Hematopoietic multipotent progenitor cell treated with erythropoietin and hydrocortisone succinate and interleukin-3 and kit ligand, for 4 days (in vitro differentiated cells): ENCODE results near the gene GALNT17.
"Not testable (repeated sequence)": the region's sequence is repeated elsewhere in the genome, so short reads cannot be mapped to it uniquely, and the experiment has no call there.

Source experiments
- DNase-seq: peaks from one replicate; pipeline ENCODE4 v3.0.0-alpha.2; 2015

The GALNT17 gene

DNA sequence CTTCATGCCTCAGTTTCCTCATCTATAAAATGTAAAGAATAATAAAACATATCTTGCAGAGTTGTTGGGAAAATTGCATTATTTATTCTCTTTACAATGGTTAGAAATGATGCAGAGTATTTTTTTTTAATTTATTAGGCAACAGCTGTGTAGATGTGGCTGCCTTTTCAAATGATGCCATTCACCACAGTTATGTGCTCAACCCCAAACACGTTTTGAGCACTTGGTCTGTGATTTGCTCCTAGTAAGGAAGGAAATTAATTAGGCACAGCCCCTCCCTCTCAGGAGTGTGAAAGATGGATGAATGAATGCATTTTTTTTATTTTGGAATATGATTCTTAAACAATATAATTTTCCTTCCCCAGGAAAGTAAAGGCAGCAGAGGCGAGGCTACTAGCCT, 575.1 kb downstream of the GALNT17 start:
- DNase-seq, result no peak

DNA sequence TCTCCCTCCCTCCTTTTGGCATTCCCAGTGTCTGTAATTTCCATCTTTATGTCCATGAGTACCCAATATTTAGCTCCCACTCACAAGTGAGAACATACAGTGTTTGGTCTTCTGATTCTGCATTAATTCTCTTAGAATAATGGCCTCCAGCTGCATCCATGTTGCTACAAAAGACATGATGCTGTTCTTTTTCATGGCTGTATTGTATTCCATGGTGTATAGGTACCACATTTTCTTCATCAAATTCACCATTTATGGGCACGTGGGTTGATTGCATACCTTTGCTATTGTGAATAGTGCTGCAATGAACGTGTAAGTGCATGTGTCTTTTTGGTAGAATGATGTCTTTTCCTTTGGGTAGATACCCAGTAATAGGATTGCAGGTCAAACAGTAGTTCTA, 576.8 kb downstream of the GALNT17 start:
- DNase-seq, result no peak

DNA sequence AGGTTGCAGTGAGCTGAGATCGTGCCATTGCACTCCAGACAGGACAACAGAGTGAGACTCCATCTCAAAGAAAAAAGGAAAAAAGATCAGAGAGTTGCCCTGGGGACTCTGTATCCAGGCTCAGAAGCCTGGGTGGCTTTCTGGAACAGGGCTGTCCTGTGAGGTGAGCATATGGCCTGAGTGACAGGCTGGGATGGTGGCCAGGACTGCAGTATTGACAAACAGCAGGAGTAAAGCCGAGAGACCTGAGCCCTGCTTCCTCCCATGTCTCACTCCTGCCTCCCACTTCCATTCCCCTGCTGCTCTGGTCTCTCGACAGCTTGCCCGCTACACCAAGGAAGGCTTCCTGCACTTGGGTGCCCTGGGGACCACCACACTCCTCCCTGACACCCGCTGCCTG, 578.5 kb downstream of the GALNT17 start:
- no peak for DNase-seq

DNA sequence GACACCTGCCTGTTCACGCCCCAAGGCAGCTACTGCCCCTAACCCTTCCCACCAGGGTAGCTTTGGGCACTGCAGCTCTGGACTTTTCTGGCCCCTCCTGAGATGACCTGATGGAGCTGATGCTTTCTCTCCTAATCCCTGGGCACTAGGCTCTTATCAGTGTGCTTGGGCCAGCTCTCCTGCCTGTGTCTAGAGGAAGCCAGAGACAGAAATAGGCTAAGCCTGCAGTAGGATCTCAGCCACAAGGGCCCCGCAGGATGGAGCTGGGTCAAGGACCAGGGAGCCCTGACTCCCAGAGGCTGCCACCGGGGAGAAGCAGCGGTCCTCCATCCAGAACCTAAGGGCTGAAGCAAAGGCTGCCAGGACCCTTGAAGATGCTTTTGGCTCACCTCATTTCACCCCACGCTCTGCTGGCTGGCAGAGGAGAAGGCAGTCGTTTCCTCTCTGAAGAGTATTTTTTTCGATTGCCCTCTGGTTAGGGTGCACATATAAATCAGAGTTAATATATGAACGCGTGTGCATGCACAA, 580.8 kb downstream of the GALNT17 start:
- no peak for DNase-seq

DNA sequence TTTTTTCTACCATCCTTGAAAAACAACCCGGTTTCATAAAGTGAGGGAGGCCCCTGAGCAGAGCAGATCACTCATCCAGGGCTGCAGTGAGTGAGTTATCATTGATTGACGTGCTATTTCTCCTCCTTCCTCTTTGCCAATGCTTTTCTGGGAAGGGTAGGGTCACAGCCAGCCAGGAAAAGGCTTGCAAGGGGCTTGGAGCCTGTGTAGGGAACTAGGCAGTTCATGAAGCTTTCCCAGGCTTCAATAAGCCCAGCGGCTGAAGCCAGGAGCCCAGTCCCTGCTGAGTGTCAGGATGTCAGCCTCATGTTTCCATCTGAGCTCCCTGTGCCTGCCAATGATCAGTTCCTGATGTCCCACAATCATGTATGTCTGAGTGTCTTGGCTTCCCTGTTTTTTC, 584.7 kb downstream of the GALNT17 start:
- no peak for DNase-seq

DNA sequence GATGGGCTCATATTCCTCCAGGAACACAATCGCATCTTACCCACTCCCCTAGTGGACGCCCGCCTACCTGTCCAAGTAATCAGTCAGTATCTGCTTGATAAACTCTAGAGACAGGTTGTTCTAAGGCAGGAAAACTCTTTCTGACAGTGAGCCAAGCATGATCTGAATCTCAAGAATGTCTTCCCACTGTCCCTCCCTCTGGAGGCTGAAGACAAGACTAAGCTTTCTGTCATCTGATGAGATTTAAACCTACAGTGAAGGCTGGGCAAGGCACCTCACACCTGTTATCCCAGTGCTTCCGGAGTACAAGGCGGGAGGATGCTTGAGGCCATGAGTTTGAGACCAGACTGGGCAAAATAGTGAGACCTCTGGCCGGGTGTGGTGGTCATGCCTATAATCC, 586.6 kb downstream of the GALNT17 start:
- DNase-seq, result no peak

DNA sequence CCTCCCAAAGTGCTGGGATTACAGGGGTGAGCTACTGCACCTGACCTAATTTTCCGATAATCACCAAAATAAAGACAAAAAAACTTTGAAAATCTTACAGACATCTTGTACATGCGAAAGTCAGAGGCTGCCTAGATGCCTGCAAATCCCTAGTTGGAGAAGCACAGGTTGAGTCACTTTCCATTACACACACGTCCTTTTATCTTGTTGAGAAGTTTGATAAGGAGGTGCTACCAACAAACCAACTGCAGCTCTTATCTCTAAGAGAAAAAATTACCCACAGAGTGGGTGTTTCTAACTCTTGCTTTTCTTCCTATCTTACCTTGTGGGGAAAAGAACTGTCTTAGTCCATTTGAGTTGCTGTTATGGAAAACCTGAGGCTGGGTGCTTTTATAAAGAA, 589.8 kb downstream of the GALNT17 start:
- no peak for DNase-seq

DNA sequence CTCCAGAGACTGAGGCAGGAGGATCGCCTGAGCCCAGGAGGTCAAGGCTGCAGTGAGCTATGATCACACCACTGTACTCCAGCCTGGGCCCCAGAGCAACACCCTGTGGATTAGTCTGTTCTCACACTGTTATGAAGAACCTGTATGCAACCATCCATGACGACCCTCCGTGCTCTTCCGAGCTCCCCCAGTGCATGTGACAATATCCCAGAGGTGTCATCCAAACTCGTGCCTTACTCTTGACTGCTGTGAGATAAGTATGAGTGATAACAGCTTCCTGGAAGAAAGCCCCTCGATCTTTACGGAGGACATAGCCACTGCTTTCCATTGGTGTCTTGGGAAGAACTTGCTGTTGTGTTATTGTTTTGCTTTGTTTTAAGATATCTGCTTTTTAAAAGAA, 591.9 kb downstream of the GALNT17 start:
- DNase-seq, result no peak

DNA sequence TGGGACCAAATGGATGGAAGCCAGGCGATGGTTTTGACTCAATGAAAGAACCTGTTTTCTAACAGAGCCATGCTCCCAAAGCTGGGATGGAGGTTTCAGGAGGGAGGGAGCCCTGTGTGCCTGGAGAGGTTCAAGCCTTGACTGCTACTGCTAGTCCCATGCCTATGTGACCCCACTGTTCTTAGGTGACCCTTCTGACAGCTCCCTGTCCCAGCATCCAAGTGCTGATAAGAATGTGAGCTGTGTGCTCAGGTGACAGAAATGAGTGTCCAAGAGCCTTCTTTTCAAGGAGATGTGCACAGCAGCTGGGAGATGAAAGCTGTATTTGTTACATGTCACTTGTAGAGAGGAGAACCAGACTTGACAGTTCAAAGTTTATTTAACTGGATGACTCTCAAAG, 595.4 kb downstream of the GALNT17 start:
- no peak for DNase-seq

DNA sequence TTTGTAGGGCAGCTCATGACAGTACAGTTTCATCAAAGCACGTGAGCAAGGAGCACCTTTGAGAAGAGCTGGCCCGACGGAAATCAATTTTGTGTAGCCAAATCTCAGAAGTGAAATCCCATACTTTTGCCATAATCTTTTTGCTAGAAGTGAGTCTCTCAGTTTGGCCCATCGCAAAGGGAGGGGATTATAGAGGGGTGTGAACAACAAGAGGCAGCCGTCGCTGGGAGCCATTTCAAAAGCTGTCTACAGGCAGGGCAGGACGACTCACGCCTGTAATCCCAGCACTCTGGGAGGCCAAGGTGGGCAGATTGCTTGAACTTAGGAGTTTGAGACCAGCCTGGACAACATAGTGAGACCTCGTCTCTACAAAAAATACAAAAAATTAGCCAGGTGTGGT, 599.8 kb downstream of the GALNT17 start:
- DNase-seq, result no peak

DNA sequence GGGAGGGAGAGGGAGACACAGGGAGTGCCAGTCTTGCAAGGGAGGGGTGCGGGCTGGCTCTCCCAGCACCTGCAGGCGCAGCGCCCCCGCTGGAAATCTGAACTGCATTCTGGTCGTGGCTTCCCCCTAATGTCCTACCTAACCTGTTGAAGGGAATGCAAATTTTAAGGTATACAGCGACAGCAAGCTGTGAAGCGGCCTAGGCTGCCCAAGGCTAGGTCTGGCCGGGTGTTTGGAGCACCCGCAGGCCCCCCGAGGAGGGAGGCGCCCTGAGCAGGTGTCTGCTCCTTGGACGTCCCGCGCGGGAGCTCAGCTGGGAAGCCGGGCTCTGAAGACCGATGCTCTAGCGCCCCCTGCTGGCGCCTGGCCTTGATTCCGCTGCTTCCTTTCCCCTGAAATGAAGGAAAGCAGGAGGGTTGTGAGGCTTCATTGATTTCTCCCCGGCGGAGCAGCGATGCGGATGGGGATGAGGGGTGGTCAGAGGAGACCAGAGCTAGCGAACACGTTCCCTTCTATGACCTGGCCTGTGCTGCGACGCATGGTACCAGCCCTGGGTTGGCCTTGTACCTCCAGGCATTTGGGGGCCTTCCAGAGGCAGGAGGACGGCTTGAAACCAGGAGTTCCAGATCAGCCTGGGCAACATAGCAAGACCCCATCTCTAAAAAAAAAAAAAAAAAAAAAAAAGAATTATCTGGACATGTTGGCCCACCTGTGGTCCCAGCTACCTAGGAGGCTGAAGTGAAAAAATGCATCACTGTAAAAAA, 601.3 kb downstream of the GALNT17 start:
- DNase-seq, result peak; percentile 86

DNA sequence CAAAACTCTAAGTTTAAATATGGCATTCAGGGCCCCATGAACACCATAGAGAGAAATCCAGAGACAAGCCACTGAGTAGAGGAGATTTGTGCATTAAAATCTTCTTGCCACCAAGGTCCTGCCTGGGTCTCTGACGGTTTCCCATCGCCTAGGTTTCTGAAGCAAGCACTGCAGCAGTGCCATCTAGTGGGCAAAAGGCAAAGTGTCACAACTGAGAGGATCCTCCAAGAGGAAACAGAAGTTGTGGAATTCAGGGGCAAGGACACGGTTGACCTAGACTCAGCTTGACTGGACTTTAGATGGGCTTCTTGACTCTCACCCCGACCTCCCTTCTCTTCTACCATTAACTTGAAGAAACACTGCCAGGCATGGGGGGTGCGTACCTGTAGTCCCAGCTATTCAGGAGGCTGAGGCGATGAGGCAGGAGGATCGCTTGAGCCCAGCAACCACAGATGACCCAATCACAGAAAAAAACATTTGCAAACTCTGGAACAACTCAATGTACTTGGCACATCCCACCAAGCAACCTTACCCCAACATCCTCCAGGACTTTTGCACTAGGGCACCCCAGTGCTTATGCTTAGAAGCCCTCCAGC, 604.1 kb downstream of the GALNT17 start:
- DNase-seq, result peak; percentile 80

DNA sequence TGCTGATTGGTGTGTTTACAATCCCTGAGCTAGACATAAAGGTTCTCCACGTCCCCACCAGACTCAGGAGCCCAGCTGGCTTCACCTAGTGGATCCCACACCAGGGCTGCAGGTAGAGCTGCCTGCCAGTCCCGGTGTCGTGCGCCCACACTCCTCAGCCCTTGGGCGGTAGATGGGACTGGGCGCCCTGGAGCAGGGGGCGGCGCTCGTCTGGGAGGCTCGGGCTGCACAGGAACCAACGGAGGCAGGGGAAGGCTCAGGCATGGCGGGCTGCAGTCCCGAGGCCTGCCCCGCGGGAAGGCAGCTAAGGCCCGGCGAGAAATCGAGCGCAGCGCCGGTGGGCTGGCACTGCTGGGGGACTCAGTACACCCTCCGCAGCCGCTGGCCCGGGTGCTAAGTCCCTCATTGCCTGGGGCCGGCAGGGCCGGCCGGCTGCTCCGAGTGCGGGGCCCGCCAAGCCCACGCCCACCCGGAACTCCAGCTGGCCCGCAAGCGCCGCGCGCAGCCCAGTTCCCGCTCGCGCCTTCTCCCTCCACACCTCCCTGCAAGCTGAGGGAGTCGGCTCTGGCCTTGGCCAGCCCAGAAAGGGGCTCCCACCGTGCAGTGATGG, 606.1 kb downstream of the GALNT17 start:
- not testable (repeated sequence) for DNase-seq

DNA sequence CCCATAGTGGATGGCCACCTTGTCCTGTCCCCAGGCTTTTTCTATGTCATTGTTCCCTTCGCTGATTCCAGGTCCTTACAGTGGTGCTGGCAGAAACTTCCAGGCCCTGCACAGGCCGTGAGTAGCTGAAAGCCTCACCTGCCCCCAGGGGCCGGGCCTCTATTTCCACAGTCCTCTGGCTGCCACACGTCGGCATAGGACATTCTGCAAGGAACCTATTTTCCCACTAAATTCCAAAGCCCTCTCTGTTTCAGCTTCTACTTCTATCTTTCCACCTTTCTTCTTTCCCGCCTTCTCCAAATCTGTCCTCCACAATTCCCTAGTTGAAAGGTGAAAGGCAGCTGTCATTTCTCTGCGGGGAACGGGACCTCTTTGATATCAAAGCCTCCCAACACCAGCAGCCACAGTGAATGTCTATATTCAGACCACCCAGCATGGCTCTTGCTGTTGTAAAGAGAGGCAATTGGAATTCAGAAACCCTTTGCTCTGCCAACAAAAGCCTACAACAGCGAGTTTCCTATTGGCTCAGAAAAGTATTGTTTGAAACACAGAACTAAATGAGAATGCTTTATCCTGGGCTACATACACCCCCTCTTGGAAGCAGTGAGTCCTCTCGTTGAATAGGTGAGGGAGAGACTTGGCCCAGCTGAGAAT, 607.7 kb downstream of the GALNT17 start:
- DNase-seq, result no peak

DNA sequence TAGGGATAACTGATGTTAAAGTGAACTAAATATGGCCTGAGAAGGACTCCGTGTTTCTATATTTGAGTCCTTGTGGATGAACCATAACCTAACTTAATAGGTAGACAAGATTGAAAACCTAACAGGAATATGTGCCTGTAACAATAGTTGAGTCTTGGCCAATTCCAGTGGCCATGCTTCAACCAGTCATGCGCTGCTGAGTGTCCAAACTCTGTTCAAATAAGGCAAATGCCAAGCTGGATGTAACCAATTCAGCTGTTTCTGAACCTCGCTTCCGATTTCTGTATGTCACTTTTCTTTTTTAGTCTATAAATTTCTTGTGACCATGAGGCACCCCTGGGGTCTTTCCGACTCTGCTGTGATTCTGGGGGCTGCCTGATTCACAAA, 608.2 kb downstream of the GALNT17 start:
- DNase-seq, result no peak

DNA sequence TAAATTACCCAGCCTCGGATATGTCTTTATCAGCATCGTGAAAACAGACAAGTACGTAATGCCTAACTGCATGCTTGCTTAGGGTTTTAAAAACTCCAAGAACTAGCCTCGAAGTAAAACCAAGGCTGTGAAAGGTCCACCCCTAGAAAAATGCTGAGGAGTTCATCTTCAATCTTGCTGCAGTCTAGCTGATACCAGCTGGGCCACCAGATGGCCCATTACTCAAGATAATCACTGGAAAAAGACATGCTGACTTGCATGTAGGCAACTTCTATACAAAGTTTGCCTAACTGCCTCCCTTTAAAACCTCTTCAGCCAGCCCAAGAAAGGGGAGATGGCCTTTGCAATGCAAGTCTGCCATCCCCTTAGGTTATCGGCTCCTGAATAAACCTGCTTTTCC, 614.1 kb downstream of the GALNT17 start:
- DNase-seq, result peak; percentile 17

DNA sequence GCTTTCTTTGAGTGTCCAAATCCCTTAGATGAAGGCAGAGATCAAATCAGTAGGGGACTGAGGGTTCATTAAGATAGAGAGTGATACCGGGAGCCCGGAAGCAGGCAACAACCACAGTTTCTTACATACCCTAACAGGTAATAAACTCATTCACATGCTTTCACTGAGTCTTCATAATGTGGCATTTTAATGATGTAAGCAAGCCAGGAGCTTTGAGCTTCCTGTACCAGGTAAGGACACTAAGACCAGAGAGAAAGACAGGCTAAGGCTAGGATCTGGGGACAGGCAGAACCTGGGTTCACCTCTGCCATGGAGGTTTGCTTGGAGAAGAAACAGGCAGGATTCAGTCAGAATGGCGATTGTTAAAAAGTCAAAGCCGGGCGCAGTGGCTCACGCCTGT, 618.3 kb downstream of the GALNT17 start:
- no peak for DNase-seq

DNA sequence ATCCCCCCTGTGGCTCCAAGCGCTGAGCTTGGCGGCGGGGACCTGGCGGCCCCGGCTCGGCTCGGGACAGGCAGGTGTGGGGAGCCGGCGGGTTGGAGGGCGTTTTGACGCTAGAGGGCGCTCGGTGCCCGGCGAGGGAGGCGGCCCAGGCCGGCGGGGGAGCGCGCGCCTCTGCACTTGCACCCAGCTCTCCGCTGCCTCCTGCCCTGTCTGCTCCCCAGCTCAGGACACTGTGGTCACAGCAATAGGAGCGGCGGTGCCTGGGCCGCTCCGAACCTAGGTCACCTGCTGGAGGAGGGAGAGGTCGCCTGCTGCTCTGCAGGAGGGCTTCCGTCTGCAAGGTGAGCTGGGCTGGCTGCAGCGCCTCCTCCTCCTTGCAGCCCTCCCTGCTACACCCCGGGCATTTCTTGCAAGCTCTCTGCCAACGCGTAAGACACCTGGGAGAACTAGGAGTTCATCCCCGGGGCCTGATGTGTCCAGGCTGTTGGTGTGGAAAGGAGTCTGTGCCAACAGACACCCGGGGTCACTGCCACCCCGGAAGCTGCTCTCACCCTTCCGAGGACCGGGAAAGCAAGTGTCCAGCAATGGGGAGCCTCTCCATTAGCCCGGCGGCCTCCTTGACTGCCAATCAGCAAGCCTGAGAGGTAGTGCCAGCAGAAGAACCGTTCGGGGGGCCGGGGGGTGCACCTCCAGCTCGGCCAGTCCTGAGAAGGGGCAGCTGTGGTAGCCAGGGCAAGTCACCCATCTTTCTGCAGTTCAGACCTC, 620.4 kb downstream of the GALNT17 start:
- DNase-seq, result peak; percentile 76

DNA sequence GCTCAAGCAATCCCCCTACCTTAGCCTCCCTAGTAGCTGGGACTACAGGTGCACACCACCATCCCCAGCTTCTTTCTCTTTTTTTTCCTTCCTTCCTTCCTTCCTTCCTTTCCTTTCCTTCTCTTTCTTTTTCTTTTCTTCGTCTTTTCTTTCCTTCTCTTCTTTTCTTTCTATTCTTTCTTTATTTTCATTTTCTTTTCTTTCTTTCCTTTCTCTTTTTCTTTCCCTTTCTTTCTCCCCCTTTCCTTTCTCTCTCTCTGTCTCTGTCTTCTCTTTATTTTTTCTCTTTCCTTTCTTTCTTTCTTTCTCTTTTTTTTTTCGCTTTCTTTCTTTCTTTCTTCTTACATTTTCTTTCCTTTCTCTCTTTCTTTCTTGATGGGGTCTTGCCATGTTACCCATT, 621.3 kb downstream of the GALNT17 start:
- DNase-seq, result no peak

DNA sequence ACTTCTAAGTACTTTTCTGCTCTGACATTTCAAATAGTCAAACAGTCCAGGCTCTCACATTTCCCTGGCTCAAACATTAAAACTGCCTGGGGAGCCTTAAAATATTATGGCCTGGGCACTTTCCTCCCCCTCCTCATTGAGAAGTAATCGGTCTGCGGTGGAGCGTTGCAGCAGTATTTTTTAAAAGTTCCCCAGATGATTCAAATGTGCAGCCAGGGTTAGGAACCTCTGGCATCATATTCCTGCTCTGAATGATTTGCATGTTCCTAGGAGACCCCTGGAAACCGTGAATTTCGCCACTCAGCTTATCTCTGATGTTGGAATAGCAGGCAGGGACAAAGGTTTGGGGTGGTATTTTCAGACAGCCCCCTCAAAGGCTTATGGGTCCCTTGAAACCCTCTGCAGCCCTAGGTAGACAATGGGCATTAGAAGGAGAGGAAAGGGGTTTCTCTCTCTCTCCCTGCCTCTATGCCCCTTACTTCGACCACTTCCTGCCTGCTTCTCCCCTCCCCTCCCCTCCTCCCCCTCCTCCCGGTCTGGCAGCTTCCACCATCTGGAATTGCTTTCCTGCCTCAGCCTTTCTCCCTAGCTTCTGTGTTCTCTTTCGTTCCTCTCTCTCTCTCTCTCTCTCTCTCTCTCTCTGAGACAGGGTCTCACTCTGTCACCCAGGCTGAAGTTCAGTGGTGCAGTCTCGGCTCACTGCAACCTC, 622.2 kb downstream of the GALNT17 start:
- DNase-seq, result no peak

DNA sequence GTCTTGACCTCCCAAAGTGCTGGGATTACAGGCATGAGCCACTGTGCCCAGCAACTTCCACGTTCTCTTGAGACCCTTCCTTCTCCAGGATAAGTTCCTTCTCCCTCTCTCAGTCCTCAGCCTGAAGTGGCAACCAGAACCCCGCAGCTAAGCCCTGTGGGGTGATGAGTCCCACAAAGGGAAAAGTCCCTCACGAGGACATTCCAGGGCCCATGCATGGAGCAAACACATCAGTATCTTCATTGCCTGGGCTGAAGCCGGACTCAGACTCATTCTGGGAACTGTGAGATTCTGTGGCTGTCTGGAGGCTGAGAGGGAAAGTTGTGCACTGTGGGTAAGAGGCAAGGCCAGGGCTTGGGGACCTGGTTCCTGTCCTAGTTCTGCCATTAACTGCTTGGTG, 622.9 kb downstream of the GALNT17 start:
- DNase-seq, result no peak

DNA sequence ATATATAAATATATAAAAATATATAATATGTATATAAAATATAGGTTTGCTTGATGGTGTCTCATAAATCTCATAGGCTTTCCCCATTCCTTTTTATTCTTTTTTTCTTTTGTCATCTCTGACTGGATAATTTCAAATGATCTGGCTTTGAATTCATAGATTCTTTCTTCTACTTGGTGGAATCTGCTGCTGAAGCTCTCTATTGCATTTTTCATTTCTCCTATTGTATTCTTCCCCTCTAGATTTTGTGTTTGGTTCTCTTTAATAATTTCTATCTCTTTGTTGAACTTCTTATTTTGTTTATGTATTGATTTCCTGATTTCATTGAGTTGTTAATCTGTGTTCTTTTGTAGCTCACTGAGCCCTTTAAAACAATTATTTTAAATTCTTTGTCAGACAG, 629.4 kb downstream of the GALNT17 start:
- DNase-seq, result no peak
